ENCODE data around the gene CYP46A1.

CYP46A1 gene

GRCh38 chr14:99698236-99698635, 14.1 kb downstream of the CYP46A1 start:
- DNase-seq (ENCODE audit: low read depth) = no peak
- TF ChIP-seq CTCF (conservative IDR thresholded peaks at IDR 0.05; ENCODE audit: low read length) = no peak
- H3K4me3 ChIP-seq (ENCODE audit: low read length) = no peak overlapping the region

DNA sequence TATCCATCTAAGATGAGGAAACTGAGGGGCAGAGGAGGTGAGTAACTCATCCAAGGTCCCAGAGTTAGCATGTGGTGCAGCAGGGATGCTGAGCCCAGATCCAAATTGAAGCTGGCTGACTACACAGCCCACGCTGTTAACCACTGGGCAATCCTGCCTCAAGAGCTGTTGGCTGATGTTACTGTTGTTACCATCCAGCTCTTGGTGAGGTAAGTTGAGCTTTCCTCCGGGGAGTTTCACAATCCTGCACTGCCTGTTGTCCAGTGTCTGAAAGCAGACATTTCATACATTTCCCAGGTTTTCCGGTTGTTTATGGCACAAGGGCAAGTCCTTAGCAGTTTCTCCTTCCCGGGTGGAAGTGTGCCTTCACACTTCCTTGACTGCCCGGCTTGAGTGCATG, 14.5 kb downstream of the CYP46A1 start:
- TF ChIP-seq CTCF (conservative IDR thresholded peaks at IDR 0.05; ENCODE audit: low read length) = no peak
- H3K4me3 ChIP-seq (ENCODE audit: low read length) = no peak overlapping the region

DNA sequence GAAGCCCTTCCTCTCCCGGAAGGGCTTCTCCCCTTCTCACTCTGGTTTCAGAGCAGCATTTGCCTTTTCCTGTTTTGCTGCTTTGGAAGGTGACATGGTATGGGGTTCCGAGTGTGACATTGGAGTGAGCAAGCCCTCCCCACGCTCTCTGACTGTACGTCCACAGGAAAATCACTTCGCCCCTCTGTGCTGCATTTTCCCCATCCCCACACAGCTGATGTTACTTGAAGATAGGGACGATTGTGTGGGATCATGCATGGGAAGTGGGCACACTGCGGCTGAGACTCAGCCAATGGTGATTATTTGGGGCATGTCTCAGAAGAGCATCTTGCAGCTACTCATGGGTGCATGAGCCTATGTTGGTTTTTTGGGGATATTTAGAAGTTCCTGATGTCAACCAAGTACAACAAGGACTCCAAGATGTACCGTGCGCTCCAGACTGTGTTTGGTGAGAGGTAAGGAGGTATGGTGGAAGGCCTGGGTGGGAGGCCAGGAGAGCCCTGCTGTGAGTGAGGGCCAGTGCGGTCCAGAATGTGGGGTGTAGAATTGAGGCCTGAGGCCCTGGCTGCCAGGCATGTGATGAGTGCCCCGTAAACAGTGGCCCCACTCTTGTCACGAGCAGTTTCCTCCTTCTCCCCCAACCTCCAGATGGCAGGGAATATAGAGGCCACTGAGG, 15.1 kb downstream of the CYP46A1 start:
- TF ChIP-seq CTCF (conservative IDR thresholded peaks at IDR 0.05; ENCODE audit: low read length) = no peak
- no peak overlapping the region for H3K4me3 ChIP-seq (ENCODE audit: low read length)
- no peak for DNase-seq (ENCODE audit: low read depth)

More for the DNA sequence above, 14.5 kb downstream of the CYP46A1 start:
- no peak for DNase-seq (ENCODE audit: low read depth)

DNA sequence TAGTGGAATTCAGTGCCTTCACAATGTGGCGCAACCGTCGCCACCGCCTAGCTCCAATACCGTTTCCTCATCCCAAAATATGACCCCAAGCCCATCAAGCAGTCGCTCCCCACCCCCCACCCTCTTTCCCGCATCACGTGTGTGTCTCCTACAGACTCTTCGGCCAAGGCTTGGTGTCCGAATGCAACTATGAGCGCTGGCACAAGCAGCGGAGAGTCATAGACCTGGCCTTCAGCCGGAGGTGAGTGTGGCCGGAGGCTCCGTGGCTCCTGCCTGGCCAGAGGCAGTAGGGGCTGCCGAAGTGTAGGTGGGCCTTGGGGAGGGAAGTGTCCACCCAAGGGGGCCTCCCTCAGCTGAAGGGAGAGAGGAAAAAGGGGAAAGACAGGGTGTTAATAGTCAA, 15.8 kb downstream of the CYP46A1 start:
- no peak for TF ChIP-seq CTCF (conservative IDR thresholded peaks at IDR 0.05; ENCODE audit: low read length)
- H3K4me3 ChIP-seq (ENCODE audit: low read length) = no peak overlapping the region
- DNase-seq (ENCODE audit: low read depth) = no peak

DNA sequence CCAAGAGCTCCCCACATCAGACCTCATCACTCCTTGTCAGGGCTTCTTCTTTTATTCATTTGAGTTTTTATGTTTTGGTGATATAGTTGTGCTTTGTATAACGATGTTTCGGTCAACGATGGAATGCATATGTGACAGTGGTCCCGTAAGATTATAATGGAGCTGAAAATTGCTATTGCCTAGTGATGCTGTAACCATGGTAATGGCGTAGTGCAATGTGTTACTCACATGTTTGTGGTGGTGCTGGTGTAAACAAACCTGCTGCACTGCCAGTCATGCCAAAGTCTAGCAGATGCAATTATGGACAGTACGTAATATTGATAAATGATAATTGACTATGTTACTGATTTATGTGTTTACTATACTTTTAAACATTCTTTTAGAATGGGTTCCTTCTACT, 16.3 kb downstream of the CYP46A1 start:
- no peak for DNase-seq (ENCODE audit: low read depth)
- H3K4me3 ChIP-seq (ENCODE audit: low read length) = no peak overlapping the region
- no peak for TF ChIP-seq CTCF (conservative IDR thresholded peaks at IDR 0.05; ENCODE audit: low read length)

- H3K4me3 ChIP-seq (ENCODE audit: low read length) = no peak overlapping the region
- TF ChIP-seq CTCF (conservative IDR thresholded peaks at IDR 0.05; ENCODE audit: low read length) = no peak
- no peak for DNase-seq (ENCODE audit: low read depth)
Measured at GRCh38 chr14:99701260-99701659, 17.2 kb downstream of the CYP46A1 start.

- TF ChIP-seq CTCF (conservative IDR thresholded peaks at IDR 0.05; ENCODE audit: low read length) = no peak
- no peak overlapping the region for H3K4me3 ChIP-seq (ENCODE audit: low read length)
- no peak for DNase-seq (ENCODE audit: low read depth)
Measured at GRCh38 chr14:99702115-99702514, 18.0 kb downstream of the CYP46A1 start.

Data from AG10803 (cell line).